HepG2 (cell line): ENCODE results near the gene PLSCR5. TPM values are rescaled to one million over a fixed set of nuclear protein-coding genes. Genes with fewer than 3 reads are reported as not detected.
A peak's percentile ranks its signal among the peaks of the same experiment; 100 is the strongest.

Source experiments
- ASH2L ChIP-seq: fragments of 300-600, 200-600 bp; sonication (generic); IDR thresholded peaks from 2 replicates; pipeline ENCODE4 v1.7.0; 2017; ENCODE audit warnings: low read depth, mild to moderate bottlenecking, moderate library complexity, mixed read lengths, low read length; ENCODE audit not compliant: insufficient read length
- BHLHE40 ChIP-seq: IDR thresholded peaks from 2 replicates; pipeline ENCODE4 v1.6.1; 2011; ENCODE audit warnings: low read length, improper control_type of control experiment
- CBFB ChIP-seq: sonication (generic); formaldehyde crosslinking; IDR thresholded peaks from 2 replicates; pipeline ENCODE4 v1.4.0; 2020; ENCODE audit warnings: missing genetic modification reagents
- DZIP1 ChIP-seq: sonication (generic); formaldehyde crosslinking; IDR thresholded peaks from 2 replicates; pipeline ENCODE4 v1.5.0; 2020; ENCODE audit warnings: mild to moderate bottlenecking, missing genetic modification reagents
- GMEB2 ChIP-seq: IDR thresholded peaks from 2 replicates; pipeline ENCODE4 v1.6.1; 2016; ENCODE audit warnings: missing biosample characterization, missing genetic modification reagents, low read depth
- MEF2D ChIP-seq: sonication (generic); formaldehyde crosslinking; IDR thresholded peaks from 2 replicates; pipeline ENCODE4 v1.5.1; 2020; ENCODE audit warnings: mild to moderate bottlenecking, missing genetic modification reagents
- NCOA5 ChIP-seq: sonication (generic); formaldehyde crosslinking; IDR thresholded peaks from 2 replicates; pipeline ENCODE4 v1.4.0; 2020; ENCODE audit warnings: missing genetic modification reagents
- SIN3B ChIP-seq: fragments of 150-350 bp; IDR thresholded peaks from 2 replicates; pipeline ENCODE4 v1.6.1; 2014; ENCODE audit warnings: low read length
- SRSF9 ChIP-seq: fragments of 200-400 bp; formaldehyde crosslinking; IDR thresholded peaks from 2 replicates; pipeline ENCODE4 v1.6.1; 2018; ENCODE audit warnings: borderline replicate concordance, mild to moderate bottlenecking, low read depth, low read length; ENCODE audit not compliant: insufficient read depth, poor library complexity, severe bottlenecking
- THAP7 ChIP-seq: sonication (generic); formaldehyde crosslinking; IDR thresholded peaks from 2 replicates; pipeline ENCODE4 v1.8.1; 2023; ENCODE audit warnings: mild to moderate bottlenecking, missing genetic modification reagents
- YEATS4 ChIP-seq: sonication (generic); formaldehyde crosslinking; IDR thresholded peaks from 2 replicates; pipeline ENCODE4 v1.4.0; 2020; ENCODE audit warnings: missing genetic modification reagents, borderline replicate concordance
- ZNF138 ChIP-seq: sonication (generic); formaldehyde crosslinking; IDR thresholded peaks from 2 replicates; pipeline ENCODE4 v1.5.0; 2020; ENCODE audit warnings: mild to moderate bottlenecking, low read depth, missing genetic modification reagents
- ZNF205 ChIP-seq: IDR thresholded peaks from 2 replicates; pipeline ENCODE4 v1.6.1; 2018; ENCODE audit warnings: missing biosample characterization, missing genetic modification reagents
- ZNF883 ChIP-seq: sonication (generic); formaldehyde crosslinking; IDR thresholded peaks from 2 replicates; pipeline ENCODE4 v1.5.1; 2020; ENCODE audit warnings: mild to moderate bottlenecking, missing genetic modification reagents; ENCODE audit errors: not compliant biosample characterization
- ZSCAN20 ChIP-seq: sonication (generic); formaldehyde crosslinking; IDR thresholded peaks from 2 replicates; pipeline ENCODE4 v1.4.0; 2020; ENCODE audit warnings: missing genetic modification reagents, mild to moderate bottlenecking, borderline replicate concordance
- ZZZ3 ChIP-seq: sonication (generic); formaldehyde crosslinking; IDR thresholded peaks from 2 replicates; pipeline ENCODE4 v1.4.0; 2020; ENCODE audit warnings: missing genetic modification reagents, mild to moderate bottlenecking, borderline replicate concordance
- polyA plus RNA-seq, 8 experiments: library from polyadenylated mRNA; depleted of rRNA in 3 of 8; stranded (reverse) in 7 of 8; unstranded in 1 of 8; fragments of >200 nt; fragmentation: Illumina TruSeq in 4 of 8; extraction: Trizol in 4 of 8; gene quantifications; 2 replicates each; pipeline versions ENCODE4 v1.2.1 to v1.2.3, GENCODE V29; 2011 to 2016; ENCODE audit warnings: low read depth in 4 of 8, missing spikeins in 1 of 8, mixed read lengths in 1 of 8; ENCODE audit not compliant: insufficient read depth in 1 of 8
- total RNA-seq, 5 experiments: library from RNA; depleted of rRNA; stranded (reverse); fragments of >200 nt; fragmentation: Illumina TruSeq; extraction: Trizol; gene quantifications; 2 replicates each; pipeline ENCODE4 v1.2.3, GENCODE V29; 2016; ENCODE audit warnings: low read depth in 1 of 5
- TF ChIP-seq, protein P1 (sequence below): sonication (generic); formaldehyde crosslinking; IDR thresholded peaks from 2 replicates; pipeline ENCODE4 v1.8.0; 2022; ENCODE audit warnings: missing genetic modification reagents, mild to moderate bottlenecking, borderline replicate concordance
- TF ChIP-seq, protein P2 (sequence below): sonication (generic); formaldehyde crosslinking; IDR thresholded peaks from 2 replicates; pipeline ENCODE4 v1.8.0; 2022; ENCODE audit warnings: mild to moderate bottlenecking, missing genetic modification reagents; ENCODE audit not compliant: insufficient replicate concordance

The PLSCR5 gene
- total and polyA plus RNA-seq, 2 of the 13 experiments (the other 11 are each of a cell fraction or from before 2014, with no cell fraction given), result 0.50 TPM; not detected in 1

DNA sequence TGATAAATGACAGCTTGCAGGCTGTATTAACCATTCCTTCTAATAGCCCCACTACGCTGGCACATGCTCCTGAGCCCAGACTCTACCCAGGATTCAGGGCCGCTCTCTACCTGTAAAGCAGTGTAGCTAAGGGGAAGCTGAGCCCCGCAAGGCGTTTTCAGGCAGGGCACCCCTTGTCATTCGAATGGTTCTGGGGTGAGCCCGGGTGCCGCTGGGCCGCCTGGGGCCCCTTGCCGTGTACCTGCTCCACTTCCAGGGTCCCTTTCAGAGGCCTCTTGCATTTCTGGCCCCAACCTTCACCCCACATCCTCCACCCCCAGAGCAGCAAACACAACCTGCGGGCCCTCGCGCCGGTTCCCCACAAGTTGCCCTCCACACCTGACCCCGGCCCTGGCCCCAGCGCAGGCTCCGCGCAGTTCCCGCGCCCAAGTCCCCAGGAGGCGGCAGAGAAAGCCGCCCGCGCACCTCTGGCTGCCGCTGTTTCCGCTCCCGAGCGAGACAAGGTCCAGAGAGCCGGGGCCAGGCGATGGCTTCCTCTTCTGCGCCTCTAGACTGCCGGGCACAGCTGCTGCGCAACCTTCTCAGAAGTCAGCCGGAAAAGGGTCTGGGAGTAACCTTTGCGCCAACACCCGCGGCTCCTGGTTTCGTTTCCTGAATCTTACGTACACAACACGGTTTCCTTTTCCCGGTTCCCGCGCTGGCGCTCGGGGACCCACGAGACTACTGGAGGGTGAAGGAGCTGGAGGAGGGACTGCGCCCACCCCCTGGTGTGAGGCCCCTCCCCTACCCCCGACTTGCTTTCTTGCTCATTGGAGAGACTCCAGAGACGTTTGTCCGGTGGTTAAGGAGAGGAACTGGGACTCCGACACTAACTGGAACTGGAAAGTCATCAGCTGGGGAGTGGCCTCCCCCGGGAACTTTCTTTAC is 60.9 kb downstream of the PLSCR5 start, which contains the start of gene PLSCR1 (continued):
- no peak for TF ChIP-seq GMEB2
- TF ChIP-seq SIN3B, result no peak
- TF ChIP-seq DZIP1, result 0 out of 2 replicates have a peak, but pooled peaks have one; percentile 75
- peak; percentile 72 for TF ChIP-seq ASH2L
- no peak for TF ChIP-seq ZSCAN20 (CRISPR knock-in tag)
- TF ChIP-seq ZZZ3 (CRISPR knock-in tag), result no peak
- no peak for TF ChIP-seq ZNF138 (CRISPR knock-in tag)
- TF ChIP-seq BHLHE40, result no peak
- TF ChIP-seq YEATS4 (CRISPR knock-in tag), result peak; percentile 60; the same call in 1 of the 2 replicates
- no peak for TF ChIP-seq CBFB
- peak; percentile 52; the same call in 1 of the 2 replicates for TF ChIP-seq ZNF205 (CRISPR knock-in tag)
- TF ChIP-seq NCOA5, result no peak
- TF ChIP-seq, protein P1, sequence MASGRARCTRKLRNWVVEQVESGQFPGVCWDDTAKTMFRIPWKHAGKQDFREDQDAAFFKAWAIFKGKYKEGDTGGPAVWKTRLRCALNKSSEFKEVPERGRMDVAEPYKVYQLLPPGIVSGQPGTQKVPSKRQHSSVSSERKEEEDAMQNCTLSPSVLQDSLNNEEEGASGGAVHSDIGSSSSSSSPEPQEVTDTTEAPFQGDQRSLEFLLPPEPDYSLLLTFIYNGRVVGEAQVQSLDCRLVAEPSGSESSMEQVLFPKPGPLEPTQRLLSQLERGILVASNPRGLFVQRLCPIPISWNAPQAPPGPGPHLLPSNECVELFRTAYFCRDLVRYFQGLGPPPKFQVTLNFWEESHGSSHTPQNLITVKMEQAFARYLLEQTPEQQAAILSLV (CRISPR knock-in tag), result peak; percentile 45; the same call in 1 of the 2 replicates
- TF ChIP-seq ZNF883 (CRISPR knock-in tag), result no peak
- TF ChIP-seq, protein P2, sequence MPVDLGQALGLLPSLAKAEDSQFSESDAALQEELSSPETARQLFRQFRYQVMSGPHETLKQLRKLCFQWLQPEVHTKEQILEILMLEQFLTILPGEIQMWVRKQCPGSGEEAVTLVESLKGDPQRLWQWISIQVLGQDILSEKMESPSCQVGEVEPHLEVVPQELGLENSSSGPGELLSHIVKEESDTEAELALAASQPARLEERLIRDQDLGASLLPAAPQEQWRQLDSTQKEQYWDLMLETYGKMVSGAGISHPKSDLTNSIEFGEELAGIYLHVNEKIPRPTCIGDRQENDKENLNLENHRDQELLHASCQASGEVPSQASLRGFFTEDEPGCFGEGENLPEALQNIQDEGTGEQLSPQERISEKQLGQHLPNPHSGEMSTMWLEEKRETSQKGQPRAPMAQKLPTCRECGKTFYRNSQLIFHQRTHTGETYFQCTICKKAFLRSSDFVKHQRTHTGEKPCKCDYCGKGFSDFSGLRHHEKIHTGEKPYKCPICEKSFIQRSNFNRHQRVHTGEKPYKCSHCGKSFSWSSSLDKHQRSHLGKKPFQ (CRISPR knock-in tag), result peak; percentile 54
- TF ChIP-seq THAP7 (CRISPR knock-in tag), result peak; percentile 45; the same call in 1 of the 2 replicates
- TF ChIP-seq SRSF9, result no peak
- no peak for TF ChIP-seq MEF2D (CRISPR knock-in tag)
